Breast epithelium (tissue), 3 donors: Measurements from ENCODE around the gene SEMA3C.

ENCODE experiments used
- POLR2A ChIP-seq: fragments of 450-650 bp; IDR thresholded peaks from one replicate; pipeline ENCODE4 v1.6.1; 2016; ENCODE audit warnings: antibody characterized with exemption, mild to moderate bottlenecking, moderate library complexity
- POLR2AphosphoS5 ChIP-seq, 3 donors: sonication (generic); formaldehyde crosslinking; IDR thresholded peaks; one replicate each; pipeline ENCODE4 v1.6.1; 2017; ENCODE audit warnings: antibody characterized with exemption in 3 of 3
- TF ChIP-seq, protein P1 (sequence below), 3 donors: fragments of 450-650 bp; IDR thresholded peaks; one replicate each; pipeline ENCODE4 v1.5.1; 2016 to 2017; ENCODE audit warnings: antibody characterized with exemption in 3 of 3, mild to moderate bottlenecking in 3 of 3, moderate library complexity in 3 of 3

DNA sequence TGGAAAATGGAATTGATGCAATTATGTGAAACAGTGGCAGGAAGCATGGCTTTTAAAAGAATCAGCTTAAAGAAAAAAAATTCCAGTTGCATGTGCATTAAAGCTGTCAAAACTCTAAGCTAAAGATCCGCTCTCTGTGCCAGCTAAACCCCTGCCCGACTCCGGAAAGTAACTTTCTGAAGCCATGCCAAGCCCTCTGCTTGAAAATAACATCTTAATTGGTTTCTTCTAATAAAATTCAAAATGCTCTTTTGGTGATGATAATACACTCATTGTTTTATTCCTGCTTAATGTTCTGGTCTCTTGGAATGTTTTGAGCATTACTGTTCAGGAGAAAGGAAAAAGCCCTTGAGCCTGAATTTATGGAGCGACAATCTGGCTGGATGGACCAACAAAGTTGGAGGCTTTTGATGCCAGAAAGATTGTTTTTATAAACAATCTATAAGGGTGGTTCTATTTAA, 11.7 kb downstream of the SEMA3C start:
- TF ChIP-seq, protein P1, sequence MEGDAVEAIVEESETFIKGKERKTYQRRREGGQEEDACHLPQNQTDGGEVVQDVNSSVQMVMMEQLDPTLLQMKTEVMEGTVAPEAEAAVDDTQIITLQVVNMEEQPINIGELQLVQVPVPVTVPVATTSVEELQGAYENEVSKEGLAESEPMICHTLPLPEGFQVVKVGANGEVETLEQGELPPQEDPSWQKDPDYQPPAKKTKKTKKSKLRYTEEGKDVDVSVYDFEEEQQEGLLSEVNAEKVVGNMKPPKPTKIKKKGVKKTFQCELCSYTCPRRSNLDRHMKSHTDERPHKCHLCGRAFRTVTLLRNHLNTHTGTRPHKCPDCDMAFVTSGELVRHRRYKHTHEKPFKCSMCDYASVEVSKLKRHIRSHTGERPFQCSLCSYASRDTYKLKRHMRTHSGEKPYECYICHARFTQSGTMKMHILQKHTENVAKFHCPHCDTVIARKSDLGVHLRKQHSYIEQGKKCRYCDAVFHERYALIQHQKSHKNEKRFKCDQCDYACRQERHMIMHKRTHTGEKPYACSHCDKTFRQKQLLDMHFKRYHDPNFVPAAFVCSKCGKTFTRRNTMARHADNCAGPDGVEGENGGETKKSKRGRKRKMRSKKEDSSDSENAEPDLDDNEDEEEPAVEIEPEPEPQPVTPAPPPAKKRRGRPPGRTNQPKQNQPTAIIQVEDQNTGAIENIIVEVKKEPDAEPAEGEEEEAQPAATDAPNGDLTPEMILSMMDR (IDR thresholded peaks at IDR 0.05): no peak
- TF ChIP-seq POLR2AphosphoS5 (IDR thresholded peaks at IDR 0.05): no peak
- TF ChIP-seq POLR2A: no peak
